Fibroblast of skin of scalp (primary cell): ENCODE measurements around the gene SCFD1. TPM values are rescaled to one million over a fixed set of nuclear protein-coding genes. Genes with fewer than 3 reads are reported as not detected.
"Not testable (repeated sequence)": the region's sequence is repeated elsewhere in the genome, so short reads cannot be mapped to it uniquely, and the experiment has no call there.

ENCODE experiments used
- DNase-seq: peaks from one replicate; pipeline ENCODE4 v3.0.0-alpha.2; 2013
- polyA plus RNA-seq, 2 experiments: library from polyadenylated mRNA; unstranded; fragments of 120-200 nt; gene quantifications; one replicate each; pipeline ENCODE4 v1.2.1, GENCODE V29; 2013; ENCODE audit not compliant: insufficient read length in 2 of 2

Gene SCFD1
- 93.2 TPM for polyA plus RNA-seq (2013, experiment 1 of 2; ENCODE audit: insufficient read length)
- polyA plus RNA-seq (2013, experiment 2 of 2; ENCODE audit: insufficient read length), result 97.4 TPM

GRCh38 chr14:30621940-30622830 is at the start of gene SCFD1:
Gene SCFD1, plus strand, starts transcription at chr14:30622319. Its CDS starts 20 bp downstream, at chr14:30622339.
- peak; percentile 91 for DNase-seq

GRCh38 chr14:30572771-30573170 is 49.3 kb upstream of the SCFD1 start:
- no peak for DNase-seq

- DNase-seq, result peak; percentile 49
Measured at GRCh38 chr14:30573226-30573814, 48.8 kb upstream of the SCFD1 start.

GRCh38 chr14:30573966-30574365 is 48.2 kb upstream of the SCFD1 start:
- no peak for DNase-seq

- not testable (repeated sequence) for DNase-seq
Measured at GRCh38 chr14:30574777-30575176, 47.3 kb upstream of the SCFD1 start.

GRCh38 chr14:30576333-30576732 is 45.8 kb upstream of the SCFD1 start:
- DNase-seq, result not testable (repeated sequence)

- DNase-seq, result peak; percentile 38
Measured at GRCh38 chr14:30580616-30581282, 41.4 kb upstream of the SCFD1 start.

- no peak for DNase-seq
Measured at GRCh38 chr14:30581283-30581625, 40.9 kb upstream of the SCFD1 start.

- no peak for DNase-seq
Measured at GRCh38 chr14:30582376-30582775, 39.7 kb upstream of the SCFD1 start.

- peak; percentile 9 for DNase-seq
Measured at GRCh38 chr14:30584058-30584630, 38.0 kb upstream of the SCFD1 start.

GRCh38 chr14:30585204-30585603 is 36.9 kb upstream of the SCFD1 start:
- DNase-seq, result no peak

- DNase-seq, result no peak
Measured at GRCh38 chr14:30587141-30587540, 35.0 kb upstream of the SCFD1 start.

- no peak for DNase-seq
Measured at GRCh38 chr14:30588873-30589272, 33.2 kb upstream of the SCFD1 start.

GRCh38 chr14:30596935-30597334 is 25.2 kb upstream of the SCFD1 start:
- no peak for DNase-seq

- DNase-seq, result no peak
Measured at GRCh38 chr14:30597504-30597903, 24.6 kb upstream of the SCFD1 start.

GRCh38 chr14:30600922-30601918 is 20.9 kb upstream of the SCFD1 start:
- no peak for DNase-seq

- no peak for DNase-seq
Measured at GRCh38 chr14:30603402-30603801, 18.7 kb upstream of the SCFD1 start.

GRCh38 chr14:30604696-30605095 is 17.4 kb upstream of the SCFD1 start:
- DNase-seq, result not testable (repeated sequence)

- peak; percentile 28 for DNase-seq
Measured at GRCh38 chr14:30607156-30607780, 14.9 kb upstream of the SCFD1 start.

GRCh38 chr14:30608533-30609006 is 13.5 kb upstream of the SCFD1 start:
- DNase-seq, result peak; percentile 53

- DNase-seq, result peak; percentile 72
Measured at GRCh38 chr14:30610787-30611343, 11.3 kb upstream of the SCFD1 start.
